DND-41 (cell line): Measurements from ENCODE around the gene PHYH.

ENCODE experiments used
- CTCF ChIP-seq: IDR thresholded peaks from 2 replicates; pipeline ENCODE4 v1.5.1; 2012; ENCODE audit warnings: borderline replicate concordance, low read length, moderate library complexity, mild to moderate bottlenecking; ENCODE audit not compliant: poor library complexity, severe bottlenecking; ENCODE audit errors: extremely low read depth
- EZH2 ChIP-seq: IDR thresholded peaks from 3 replicates; pipeline ENCODE4 v1.6.1; 2012; ENCODE audit warnings: borderline replicate concordance, low read depth, mild to moderate bottlenecking, moderate library complexity, low read length, inconsistent platforms; ENCODE audit not compliant: severe bottlenecking

GRCh38 chr10:13302821-13303555 lies 3.1 kb upstream of the PHYH start:
- TF ChIP-seq CTCF: no peak
- no peak for TF ChIP-seq EZH2
